Type B pancreatic cell (in vitro differentiated cells): ENCODE measurements around the gene TUNAR. TPM values are rescaled to one million over a fixed set of nuclear protein-coding genes. Genes with fewer than 3 reads are reported as not detected.
"Not testable (repeated sequence)": the region's sequence is repeated elsewhere in the genome, so short reads cannot be mapped to it uniquely, and the experiment has no call there.

Experiments
- DNase-seq: peaks from one replicate; pipeline ENCODE4 v3.0.0; 2021; ENCODE audit warnings: mixed read lengths; ENCODE audit not compliant: unreplicated experiment; ENCODE audit errors: extremely low spot score
- H3K27ac Mint-ChIP-seq: 2 replicates; pipeline ENCODE4 v1.8.0; 2021; ENCODE audit warnings: mild to moderate bottlenecking, mixed read lengths
- H3K27me3 Mint-ChIP-seq: 2 replicates; pipeline ENCODE4 v1.8.0; 2021; ENCODE audit warnings: mixed read lengths
- H3K36me3 Mint-ChIP-seq: 2 replicates; pipeline ENCODE4 v1.8.0; 2021; ENCODE audit warnings: mixed read lengths
- H3K4me1 Mint-ChIP-seq: one replicate; pipeline ENCODE4 v1.8.0; 2021; ENCODE audit warnings: mixed read lengths; ENCODE audit not compliant: unreplicated experiment
- H3K4me3 Mint-ChIP-seq: 2 replicates; pipeline ENCODE4 v1.8.0; 2021; ENCODE audit warnings: mild to moderate bottlenecking, mixed read lengths
- H3K9me3 Mint-ChIP-seq: 2 replicates; pipeline ENCODE4 v1.8.0; 2021; ENCODE audit warnings: mixed read lengths
- total RNA-seq: library from RNA; stranded (reverse); gene quantifications from 2 replicates; pipeline ENCODE4 v1.2.1, GENCODE V29; 2021; ENCODE audit warnings: low replicate concordance
- TF ChIP-seq, protein P1 (sequence below): fragments of 200-600 bp; sonication (generic); conservative IDR thresholded peaks from 2 replicates; pipeline ENCODE4 v1.5.0; 2021; ENCODE audit warnings: antibody characterized with exemption, mild to moderate bottlenecking

The TUNAR gene
- total RNA-seq, 1 donor from 2014 or later, result 7.4 TPM

DNA sequence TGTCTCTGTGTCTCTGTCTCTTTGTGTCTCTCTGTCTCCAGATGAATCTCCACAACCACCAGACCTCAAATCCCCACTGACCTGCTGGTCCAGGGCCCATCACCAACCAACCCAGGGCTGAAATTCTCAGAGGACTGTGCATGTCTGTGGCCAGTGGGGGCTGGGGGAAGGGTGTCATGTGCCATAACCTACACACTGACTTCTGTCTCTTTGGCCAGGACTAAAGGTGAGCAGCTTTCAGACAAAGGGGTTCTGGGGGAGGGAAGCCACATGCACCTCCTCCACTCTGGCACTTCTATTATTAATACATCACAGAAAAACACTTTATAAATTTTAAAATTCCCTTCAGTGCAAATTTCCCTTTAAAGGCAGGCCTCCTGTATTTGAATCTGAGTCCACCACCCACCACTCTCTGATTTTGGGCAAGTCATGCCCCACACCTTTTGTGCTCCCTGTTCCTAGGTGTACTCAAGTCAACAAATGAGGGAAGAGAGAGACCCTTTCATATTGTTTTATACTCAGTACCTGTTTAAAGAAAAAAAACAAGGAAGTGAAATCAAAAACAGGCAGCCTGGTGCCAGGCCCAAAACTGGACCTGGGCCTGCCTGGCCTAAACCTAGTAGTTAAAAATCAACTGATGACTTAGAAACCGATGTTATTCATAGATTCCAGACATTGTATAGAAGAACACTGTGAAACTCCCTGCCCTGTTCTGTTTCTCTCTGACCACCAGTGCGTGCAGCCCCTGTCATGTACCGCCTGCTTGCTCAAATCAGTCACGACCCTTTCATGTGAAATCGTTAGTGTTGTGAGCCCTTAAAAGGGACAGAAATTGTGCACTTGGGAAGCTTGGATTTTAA, 80.2 kb downstream of the TUNAR start:
- H3K36me3 Mint-ChIP-seq, result no peaks in the 10 kb centered on the region
- no peaks in the 10 kb centered on the region for H3K9me3 Mint-ChIP-seq
- DNase-seq, result no peak
- no peak overlapping the region for H3K4me3 Mint-ChIP-seq
- no peaks in the 10 kb centered on the region for H3K4me1 Mint-ChIP-seq
- TF ChIP-seq, protein P1, sequence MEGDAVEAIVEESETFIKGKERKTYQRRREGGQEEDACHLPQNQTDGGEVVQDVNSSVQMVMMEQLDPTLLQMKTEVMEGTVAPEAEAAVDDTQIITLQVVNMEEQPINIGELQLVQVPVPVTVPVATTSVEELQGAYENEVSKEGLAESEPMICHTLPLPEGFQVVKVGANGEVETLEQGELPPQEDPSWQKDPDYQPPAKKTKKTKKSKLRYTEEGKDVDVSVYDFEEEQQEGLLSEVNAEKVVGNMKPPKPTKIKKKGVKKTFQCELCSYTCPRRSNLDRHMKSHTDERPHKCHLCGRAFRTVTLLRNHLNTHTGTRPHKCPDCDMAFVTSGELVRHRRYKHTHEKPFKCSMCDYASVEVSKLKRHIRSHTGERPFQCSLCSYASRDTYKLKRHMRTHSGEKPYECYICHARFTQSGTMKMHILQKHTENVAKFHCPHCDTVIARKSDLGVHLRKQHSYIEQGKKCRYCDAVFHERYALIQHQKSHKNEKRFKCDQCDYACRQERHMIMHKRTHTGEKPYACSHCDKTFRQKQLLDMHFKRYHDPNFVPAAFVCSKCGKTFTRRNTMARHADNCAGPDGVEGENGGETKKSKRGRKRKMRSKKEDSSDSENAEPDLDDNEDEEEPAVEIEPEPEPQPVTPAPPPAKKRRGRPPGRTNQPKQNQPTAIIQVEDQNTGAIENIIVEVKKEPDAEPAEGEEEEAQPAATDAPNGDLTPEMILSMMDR, result no peak
- no peak overlapping the region for H3K27ac Mint-ChIP-seq
- H3K27me3 Mint-ChIP-seq, result peaks cover 23% of the 10 kb centered on the region

DNA sequence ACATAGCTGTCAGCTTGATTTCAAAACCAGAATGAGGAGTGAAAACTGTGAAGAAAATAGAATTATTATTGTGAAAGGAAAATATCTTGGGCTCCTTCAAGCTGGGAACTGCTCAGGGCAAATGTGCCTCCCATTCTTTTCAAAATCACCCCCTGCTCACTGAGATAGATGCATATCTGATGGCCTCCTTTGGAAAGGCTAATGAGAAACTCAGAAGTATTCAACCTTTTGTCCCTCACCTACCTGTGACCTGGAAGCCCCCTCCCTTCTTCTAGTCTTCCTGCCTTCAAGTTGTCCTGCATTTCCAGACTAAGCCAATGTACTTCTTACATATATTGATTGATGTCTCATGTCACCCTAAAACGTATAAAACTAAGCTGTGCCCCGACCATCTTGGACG, 81.5 kb downstream of the TUNAR start:
- peaks cover 21% of the 10 kb centered on the region for H3K27me3 Mint-ChIP-seq
- H3K9me3 Mint-ChIP-seq, result no peaks in the 10 kb centered on the region
- H3K36me3 Mint-ChIP-seq, result no peaks in the 10 kb centered on the region
- no peak overlapping the region for H3K27ac Mint-ChIP-seq
- no peak overlapping the region for H3K4me3 Mint-ChIP-seq
- no peaks in the 10 kb centered on the region for H3K4me1 Mint-ChIP-seq
- TF ChIP-seq, protein P1, result no peak
- no peak for DNase-seq

DNA sequence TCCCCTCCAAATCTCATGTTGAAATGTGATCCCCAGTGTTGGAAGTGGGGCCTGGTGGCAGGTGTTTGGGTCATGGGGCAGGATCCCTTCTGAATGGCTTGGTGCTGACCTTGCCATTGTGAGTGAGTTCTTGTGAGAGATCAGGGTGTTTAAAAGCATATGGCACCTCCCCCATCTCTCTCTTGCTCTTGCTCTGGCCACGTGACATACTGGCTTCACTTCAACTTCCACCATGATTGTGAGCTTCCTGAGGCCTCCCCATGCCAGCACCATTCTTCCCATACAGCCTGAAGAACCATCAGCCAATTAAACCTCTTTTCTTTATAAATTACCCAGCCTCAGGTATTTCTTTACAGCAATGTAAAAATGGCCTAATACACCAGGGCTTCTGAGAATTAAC, 82.7 kb downstream of the TUNAR start:
- Mint-ChIP-seq H3K4me3 (no peak overlapping the region), H3K27ac (no peak overlapping the region), H3K27me3 (peaks cover 13% of the 10 kb centered on the region), H3K4me1 (no peaks in the 10 kb centered on the region), H3K36me3 (no peaks in the 10 kb centered on the region), H3K9me3 (no peaks in the 10 kb centered on the region)
- DNase-seq, result no peak
- TF ChIP-seq, protein P1, result no peak

DNA sequence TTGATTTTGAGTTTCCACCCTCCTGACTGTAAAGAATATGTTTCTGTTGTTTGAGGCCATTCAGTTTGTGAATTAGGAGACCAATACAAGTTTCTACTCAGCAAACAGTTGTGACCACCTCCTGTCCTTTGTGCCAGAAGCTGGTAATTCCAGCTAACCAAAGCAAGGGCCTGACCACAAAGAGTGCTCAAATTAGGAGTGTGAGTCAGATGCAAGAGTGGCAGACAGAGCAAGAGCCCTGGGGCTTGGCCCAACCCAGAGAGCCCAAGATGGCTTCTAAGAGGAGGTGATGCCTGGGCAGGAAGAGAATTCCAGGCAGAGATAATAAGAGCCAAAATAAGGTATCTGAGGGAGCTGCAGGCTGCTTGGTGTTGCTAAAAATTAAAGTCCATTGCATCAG, 84.8 kb downstream of the TUNAR start:
- DNase-seq, result no peak
- no peak overlapping the region for H3K27ac Mint-ChIP-seq
- H3K27me3 Mint-ChIP-seq, result peaks cover 10% of the 10 kb centered on the region
- H3K4me1 Mint-ChIP-seq, result no peaks in the 10 kb centered on the region
- H3K9me3 Mint-ChIP-seq, result no peaks in the 10 kb centered on the region
- H3K4me3 Mint-ChIP-seq, result no peak overlapping the region
- TF ChIP-seq, protein P1, result no peak
- H3K36me3 Mint-ChIP-seq, result no peaks in the 10 kb centered on the region

DNA sequence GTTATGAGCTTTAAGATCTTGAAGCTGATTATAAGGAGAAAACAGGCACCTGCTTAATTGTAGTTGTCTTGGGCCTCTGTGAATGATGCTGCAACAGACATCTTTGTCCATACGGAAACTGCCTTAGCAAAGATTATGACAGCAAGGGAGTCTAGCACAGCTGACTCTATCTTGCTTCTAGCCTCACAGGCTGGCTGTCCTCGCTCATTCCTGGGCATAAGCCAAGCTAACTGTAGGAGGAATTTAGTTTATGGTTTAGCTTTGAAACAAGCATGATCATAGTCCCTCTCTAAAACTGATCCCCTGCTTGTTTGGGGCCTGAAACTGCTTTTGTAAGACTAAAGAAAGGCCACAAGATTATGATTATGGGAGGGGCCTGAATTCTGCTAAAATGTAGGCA, 88.3 kb downstream of the TUNAR start:
- peaks cover 9% of the 10 kb centered on the region for H3K27me3 Mint-ChIP-seq
- H3K4me1 Mint-ChIP-seq, result no peaks in the 10 kb centered on the region
- no peak overlapping the region for H3K4me3 Mint-ChIP-seq
- H3K9me3 Mint-ChIP-seq, result no peaks in the 10 kb centered on the region
- TF ChIP-seq, protein P1, result no peak
- H3K36me3 Mint-ChIP-seq, result no peaks in the 10 kb centered on the region
- no peak for DNase-seq
- H3K27ac Mint-ChIP-seq, result no peak overlapping the region

DNA sequence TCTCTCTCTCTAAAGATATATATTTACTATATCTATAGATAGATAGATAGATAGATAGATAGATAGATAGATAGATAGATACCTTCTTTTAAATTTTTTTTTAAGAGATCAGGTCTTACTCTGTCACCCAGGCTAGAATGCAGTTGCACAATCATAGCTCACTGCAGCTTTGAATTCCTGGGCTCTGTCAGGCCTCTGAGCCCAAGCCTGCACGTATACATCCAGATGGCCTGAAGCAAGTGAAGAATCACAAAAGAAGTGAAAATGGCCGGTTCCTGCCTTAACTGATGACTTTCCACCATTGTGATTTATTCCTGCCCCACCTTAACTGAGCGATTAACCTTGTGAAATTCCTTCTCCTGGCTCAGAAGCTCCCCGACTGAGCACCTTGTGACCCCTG, 91.4 kb downstream of the TUNAR start:
- Mint-ChIP-seq H3K27me3 (peaks cover 15% of the 10 kb centered on the region), H3K4me3 (peak overlapping the region; percentile 27)
- H3K4me1 Mint-ChIP-seq, H3K9me3 Mint-ChIP-seq, DNase-seq, H3K27ac Mint-ChIP-seq, H3K36me3 Mint-ChIP-seq: not testable (repeated sequence)

Other genes with a start within 250 kb of the TUNAR start
- not detected in 2 replicates for gene TCL1B, start 190.4 kb upstream of the TUNAR start, total RNA-seq
- not detected in 2 replicates for gene TCL1A, start 162.7 kb upstream of the TUNAR start, total RNA-seq
- gene C14orf132, start 162.5 kb downstream of the TUNAR start, total RNA-seq, result 29.2 and 57.4 TPM in 2 replicates